HepG2 (cell line): ENCODE measurements around the gene MARCHF11. TPM values are rescaled to one million over a fixed set of nuclear protein-coding genes. Genes with fewer than 3 reads are reported as not detected.
A peak's percentile ranks its signal among the peaks of the same experiment; 100 is the strongest.

Experiments
- ASH2L ChIP-seq: fragments of 300-600, 200-600 bp; sonication (generic); IDR thresholded peaks from 2 replicates; pipeline ENCODE4 v1.7.0; 2017; ENCODE audit warnings: low read depth, mild to moderate bottlenecking, moderate library complexity, mixed read lengths, low read length; ENCODE audit not compliant: insufficient read length
- BCL3 ChIP-seq: sonication (generic); formaldehyde crosslinking; IDR thresholded peaks from 2 replicates; pipeline ENCODE4 v1.5.1; 2020; ENCODE audit warnings: mild to moderate bottlenecking, missing genetic modification reagents, moderate library complexity
- CEBPZ ChIP-seq: IDR thresholded peaks from 2 replicates; pipeline ENCODE4 v1.6.1; 2012; ENCODE audit warnings: low read length, improper control_type of control experiment
- FOXA1 ChIP-seq, 2 experiments: fragments of 450-650 bp in 1 of 2; sonication (generic) in 1 of 2; formaldehyde crosslinking in 1 of 2; IDR thresholded peaks; 2 replicates each; pipeline versions ENCODE4 v1.4.0 to v1.6.1; 2016 to 2020; ENCODE audit warnings: missing genetic modification reagents in 1 of 2
- HDAC6 ChIP-seq: fragments of 200-600 bp; sonication (generic); IDR thresholded peaks from 2 replicates; pipeline ENCODE4 v1.7.0; 2017; ENCODE audit warnings: mild to moderate bottlenecking, antibody characterized with exemption, low read length, low read depth
- HINFP ChIP-seq: sonication (generic); formaldehyde crosslinking; IDR thresholded peaks from 2 replicates; pipeline ENCODE4 v1.4.0; 2020; ENCODE audit warnings: low read depth, mild to moderate bottlenecking, missing genetic modification reagents
- HMG20B ChIP-seq: conservative IDR thresholded peaks from 2 replicates; pipeline ENCODE4 v1.6.1; 2016; ENCODE audit warnings: missing genetic modification reagents, missing compliant biosample characterization
- HNF1A ChIP-seq, 2 experiments: sonication (generic) in 1 of 2; formaldehyde crosslinking in 1 of 2; IDR thresholded peaks; 2 replicates each; pipeline versions ENCODE4 v1.4.0 to v1.6.1; 2016 to 2020; ENCODE audit warnings: borderline replicate concordance in 1 of 2, low read depth in 1 of 2, mild to moderate bottlenecking in 1 of 2, missing genetic modification reagents in 1 of 2
- HNF4A ChIP-seq: sonication (generic); formaldehyde crosslinking; IDR thresholded peaks from 2 replicates; pipeline ENCODE4 v1.4.0; 2020; ENCODE audit warnings: missing genetic modification reagents
- IRF1 ChIP-seq: sonication (generic); formaldehyde crosslinking; IDR thresholded peaks from 2 replicates; pipeline ENCODE4 v1.4.0; 2020; ENCODE audit warnings: low read depth, mild to moderate bottlenecking, missing genetic modification reagents
- KLF12 ChIP-seq: sonication (generic); formaldehyde crosslinking; IDR thresholded peaks from 2 replicates; pipeline ENCODE4 v1.4.0; 2020; ENCODE audit warnings: missing genetic modification reagents, borderline replicate concordance
- POLR2A ChIP-seq, 2 experiments: IDR thresholded peaks; 2 replicates each; pipeline ENCODE4 v1.6.1; 2011; ENCODE audit warnings: low read depth in 2 of 2, low read length in 2 of 2, mild to moderate bottlenecking in 1 of 2, moderate library complexity in 1 of 2; ENCODE audit not compliant: insufficient read depth in 1 of 2
- SP140L ChIP-seq: sonication (generic); formaldehyde crosslinking; IDR thresholded peaks from 2 replicates; pipeline ENCODE4 v1.4.0; 2020; ENCODE audit warnings: missing genetic modification reagents, borderline replicate concordance
- TOPORS ChIP-seq: sonication (generic); formaldehyde crosslinking; IDR thresholded peaks from 2 replicates; pipeline ENCODE4 v1.8.0; 2023; ENCODE audit warnings: mild to moderate bottlenecking, missing genetic modification reagents
- ZNF232 ChIP-seq: sonication (generic); formaldehyde crosslinking; IDR thresholded peaks from 2 replicates; pipeline ENCODE4 v1.4.0; 2020; ENCODE audit warnings: missing genetic modification reagents, borderline replicate concordance
- ZNF557 ChIP-seq: sonication (generic); formaldehyde crosslinking; IDR thresholded peaks from 2 replicates; pipeline ENCODE4 v1.4.0; 2020; ENCODE audit warnings: missing genetic modification reagents
- ZNF674 ChIP-seq: sonication (generic); formaldehyde crosslinking; IDR thresholded peaks from 2 replicates; pipeline ENCODE4 v1.5.0; 2020; ENCODE audit warnings: low read depth, mild to moderate bottlenecking, missing genetic modification reagents
- ZZZ3 ChIP-seq: sonication (generic); formaldehyde crosslinking; IDR thresholded peaks from 2 replicates; pipeline ENCODE4 v1.4.0; 2020; ENCODE audit warnings: missing genetic modification reagents, mild to moderate bottlenecking, borderline replicate concordance
- polyA plus RNA-seq, 8 experiments: library from polyadenylated mRNA; depleted of rRNA in 3 of 8; stranded (reverse) in 7 of 8; unstranded in 1 of 8; fragments of >200 nt; fragmentation: Illumina TruSeq in 4 of 8; extraction: Trizol in 4 of 8; gene quantifications; 2 replicates each; pipeline versions ENCODE4 v1.2.1 to v1.2.3, GENCODE V29; 2011 to 2016; ENCODE audit warnings: low read depth in 4 of 8, missing spikeins in 1 of 8, mixed read lengths in 1 of 8; ENCODE audit not compliant: insufficient read depth in 1 of 8
- total RNA-seq, 5 experiments: library from RNA; depleted of rRNA; stranded (reverse); fragments of >200 nt; fragmentation: Illumina TruSeq; extraction: Trizol; gene quantifications; 2 replicates each; pipeline ENCODE4 v1.2.3, GENCODE V29; 2016; ENCODE audit warnings: low read depth in 1 of 5

Gene MARCHF11
- total and polyA plus RNA-seq, 2 of the 13 experiments (the other 11 are each of a cell fraction or from before 2014, with no cell fraction given): not detected

GRCh38 chr5:16178745-16179372 is 732 bp downstream of the MARCHF11 start (continued):
- TF ChIP-seq CEBPZ (no peak), SP140L (no peak), HDAC6 (no peak), HNF4A (CRISPR knock-in tag) (no peak), HINFP (CRISPR knock-in tag) (no peak), POLR2A (IDR thresholded peaks at IDR 0.05; ENCODE audit: insufficient read depth in 1 of 2, low read depth in 2 of 2, low read length in 2 of 2) (no peak), ASH2L (no peak), HMG20B (CRISPR knock-in tag) (no peak), ZZZ3 (CRISPR knock-in tag) (no peak), FOXA1 (IDR thresholded peaks at IDR 0.05) (no peak), FOXA1 (CRISPR knock-in tag; IDR thresholded peaks at IDR 0.05) (no peak), HNF1A (IDR thresholded peaks at IDR 0.05; ENCODE audit: low read depth) (no peak), HNF1A (CRISPR knock-in tag; IDR thresholded peaks at IDR 0.05; ENCODE audit: borderline replicate concordance) (no peak), KLF12 (CRISPR knock-in tag) (no peak; the same call in 1 of the 2 replicates), ZNF232 (peak; percentile 67; the same call in 1 of the 2 replicates), BCL3 (CRISPR knock-in tag) (no peak), ZNF557 (CRISPR knock-in tag) (peak; percentile 78; the same call in 1 of the 2 replicates), TOPORS (CRISPR knock-in tag) (no peak), ZNF674 (no peak), IRF1 (no peak)
